ENCODE results near the gene LSAMP.

GRCh38 chr3:115838786-115839185 is 606.5 kb downstream of the LSAMP start:
- TF ChIP-seq CTCF (tag by site-specific recombination; IDR thresholded peaks at IDR 0.05) (no peak), GLI2 (tag by site-specific recombination; IDR thresholded peaks at IDR 0.05; ENCODE audit: borderline replicate concordance, low read depth) (no peak), ZNF280D (tag by site-specific recombination; IDR thresholded peaks at IDR 0.05) (no peak), ZNF449 (tag by site-specific recombination; IDR thresholded peaks at IDR 0.05) (no peak), ZNF133 (tag by site-specific recombination; IDR thresholded peaks at IDR 0.05) (no peak), ZNF169 (tag by site-specific recombination; IDR thresholded peaks at IDR 0.05) (no peak), YY1 (tag by site-specific recombination; IDR thresholded peaks at IDR 0.05) (no peak)
- TF ChIP-seq, protein P1, sequence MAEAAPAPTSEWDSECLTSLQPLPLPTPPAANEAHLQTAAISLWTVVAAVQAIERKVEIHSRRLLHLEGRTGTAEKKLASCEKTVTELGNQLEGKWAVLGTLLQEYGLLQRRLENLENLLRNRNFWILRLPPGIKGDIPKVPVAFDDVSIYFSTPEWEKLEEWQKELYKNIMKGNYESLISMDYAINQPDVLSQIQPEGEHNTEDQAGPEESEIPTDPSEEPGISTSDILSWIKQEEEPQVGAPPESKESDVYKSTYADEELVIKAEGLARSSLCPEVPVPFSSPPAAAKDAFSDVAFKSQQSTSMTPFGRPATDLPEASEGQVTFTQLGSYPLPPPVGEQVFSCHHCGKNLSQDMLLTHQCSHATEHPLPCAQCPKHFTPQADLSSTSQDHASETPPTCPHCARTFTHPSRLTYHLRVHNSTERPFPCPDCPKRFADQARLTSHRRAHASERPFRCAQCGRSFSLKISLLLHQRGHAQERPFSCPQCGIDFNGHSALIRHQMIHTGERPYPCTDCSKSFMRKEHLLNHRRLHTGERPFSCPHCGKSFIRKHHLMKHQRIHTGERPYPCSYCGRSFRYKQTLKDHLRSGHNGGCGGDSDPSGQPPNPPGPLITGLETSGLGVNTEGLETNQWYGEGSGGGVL (tag by site-specific recombination; IDR thresholded peaks at IDR 0.05), result no peak
- TF ChIP-seq, protein P2, sequence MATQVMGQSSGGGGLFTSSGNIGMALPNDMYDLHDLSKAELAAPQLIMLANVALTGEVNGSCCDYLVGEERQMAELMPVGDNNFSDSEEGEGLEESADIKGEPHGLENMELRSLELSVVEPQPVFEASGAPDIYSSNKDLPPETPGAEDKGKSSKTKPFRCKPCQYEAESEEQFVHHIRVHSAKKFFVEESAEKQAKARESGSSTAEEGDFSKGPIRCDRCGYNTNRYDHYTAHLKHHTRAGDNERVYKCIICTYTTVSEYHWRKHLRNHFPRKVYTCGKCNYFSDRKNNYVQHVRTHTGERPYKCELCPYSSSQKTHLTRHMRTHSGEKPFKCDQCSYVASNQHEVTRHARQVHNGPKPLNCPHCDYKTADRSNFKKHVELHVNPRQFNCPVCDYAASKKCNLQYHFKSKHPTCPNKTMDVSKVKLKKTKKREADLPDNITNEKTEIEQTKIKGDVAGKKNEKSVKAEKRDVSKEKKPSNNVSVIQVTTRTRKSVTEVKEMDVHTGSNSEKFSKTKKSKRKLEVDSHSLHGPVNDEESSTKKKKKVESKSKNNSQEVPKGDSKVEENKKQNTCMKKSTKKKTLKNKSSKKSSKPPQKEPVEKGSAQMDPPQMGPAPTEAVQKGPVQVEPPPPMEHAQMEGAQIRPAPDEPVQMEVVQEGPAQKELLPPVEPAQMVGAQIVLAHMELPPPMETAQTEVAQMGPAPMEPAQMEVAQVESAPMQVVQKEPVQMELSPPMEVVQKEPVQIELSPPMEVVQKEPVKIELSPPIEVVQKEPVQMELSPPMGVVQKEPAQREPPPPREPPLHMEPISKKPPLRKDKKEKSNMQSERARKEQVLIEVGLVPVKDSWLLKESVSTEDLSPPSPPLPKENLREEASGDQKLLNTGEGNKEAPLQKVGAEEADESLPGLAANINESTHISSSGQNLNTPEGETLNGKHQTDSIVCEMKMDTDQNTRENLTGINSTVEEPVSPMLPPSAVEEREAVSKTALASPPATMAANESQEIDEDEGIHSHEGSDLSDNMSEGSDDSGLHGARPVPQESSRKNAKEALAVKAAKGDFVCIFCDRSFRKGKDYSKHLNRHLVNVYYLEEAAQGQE (tag by site-specific recombination; IDR thresholded peaks at IDR 0.05), result no peak
